GM12878 (cell line): ENCODE results near the gene FASTKD2. TPM values are rescaled to one million over a fixed set of nuclear protein-coding genes. Genes with fewer than 3 reads are reported as not detected.

ENCODE experiments used
- ATAC-seq: fragments of 200-7000 bp; cut with Tn5 transposase; 3 replicates; pipeline ENCODE4 v1.9.1; 2020; ENCODE audit warnings: mild to moderate bottlenecking, moderate library complexity
- BruUV-seq: library from RNA; stranded (reverse); fragments of 400-500 nt; replicated peaks from 2 replicates; lab custom pipeline; 2021; lab: Mats Ljungman, UMichigan
- CTCF ChIA-PET: fragments of 300-600 bp; sonication (Branson Sonifier 250); formaldehyde crosslinking; extraction: SDS; loops from one replicate; lab custom pipeline; 2021; ENCODE audit warnings: inconsistent platforms; lab: Yijun Ruan, JAX
- POLR2A ChIA-PET: fragments of 350-600 bp; formaldehyde crosslinking; extraction: SDS; loops from one replicate; lab custom pipeline; 2021; ENCODE audit warnings: inconsistent platforms; lab: Charles Lee
- RAD21 ChIA-PET: fragments of 300-600 bp; sonication (Branson Sonifier 250); formaldehyde crosslinking; loops from one replicate; lab custom pipeline; 2023; ENCODE audit warnings: antibody characterized with exemption; ENCODE audit not compliant: unreplicated experiment; lab: Charles Lee
- SMC1A ChIA-PET: fragments of 300-600 bp; sonication (Branson Sonifier 250); formaldehyde crosslinking; loops from one replicate; lab custom pipeline; 2023; ENCODE audit not compliant: unreplicated experiment, uncharacterized antibody; lab: Charles Lee
- DNase-seq: peaks from one replicate; pipeline ENCODE4 v3.0.0-alpha.2; 2011; ENCODE audit warnings: low read depth, low spot score
- FAIRE-seq: peaks from 3 replicates; lab custom pipeline; 2011; peaks lifted over from hg19 to GRCh38; lab: Jason Lieb, UNC
- H2AFZ ChIP-seq: 2 replicates; pipeline ENCODE4 v1.6.0; 2011; ENCODE audit warnings: low read depth, low read length, control low read depth; ENCODE audit not compliant: control insufficient read depth
- H3K27ac ChIP-seq: 2 replicates; pipeline ENCODE4 v1.5.1; 2011; ENCODE audit warnings: control low read depth; ENCODE audit not compliant: control insufficient read depth, insufficient read depth
- H3K27me3 ChIP-seq, 2 experiments: replicated peaks in 1 of 2; 2 replicates each; pipeline versions ENCODE4 v1.6.0 to v1.6.1; 2011; ENCODE audit warnings: low read length in 1 of 2; ENCODE audit not compliant: control insufficient read depth in 2 of 2, insufficient read depth in 2 of 2
- H3K36me3 ChIP-seq, 2 experiments: 2 replicates each; pipeline ENCODE4 v1.5.1; 2011; ENCODE audit warnings: low read length in 1 of 2; ENCODE audit not compliant: control insufficient read depth in 2 of 2, insufficient read depth in 2 of 2
- H3K4me1 ChIP-seq: 2 replicates; pipeline ENCODE4 v1.6.1; 2011; ENCODE audit warnings: mild to moderate bottlenecking, low read length, moderate library complexity, mixed read lengths; ENCODE audit not compliant: control insufficient read depth, insufficient read depth
- H3K4me2 ChIP-seq: 2 replicates; pipeline ENCODE4 v1.6.0; 2011; ENCODE audit warnings: control low read depth; ENCODE audit not compliant: control insufficient read depth, insufficient read depth
- H3K4me3 ChIP-seq: fragments of 200-600 bp; sonication (generic); 2 replicates; pipeline ENCODE4 v1.5.1; 2016
- H3K79me2 ChIP-seq: 2 replicates; pipeline ENCODE4 v1.6.0; 2011; ENCODE audit warnings: low read length; ENCODE audit not compliant: control insufficient read depth, insufficient read depth
- H3K9ac ChIP-seq: 2 replicates; pipeline ENCODE4 v1.8.0; 2011; ENCODE audit warnings: low read length, control low read depth, mixed read lengths; ENCODE audit not compliant: control insufficient read depth, insufficient read depth
- H3K9me3 ChIP-seq: replicated peaks from 3 replicates; pipeline ENCODE4 v1.5.1; 2011; ENCODE audit warnings: mild to moderate bottlenecking, low read length; ENCODE audit not compliant: control insufficient read depth, insufficient read depth
- H4K20me1 ChIP-seq: 2 replicates; pipeline ENCODE4 v1.6.0; 2011; ENCODE audit not compliant: control insufficient read depth, insufficient read depth
- CBX3 ChIP-seq: fragments of 200-600 bp; sonication (generic); IDR thresholded peaks from 2 replicates; pipeline ENCODE4 v1.6.1; 2016; ENCODE audit warnings: low read depth, borderline replicate concordance
- CEBPB ChIP-seq, 2 experiments: fragments of 150-350 bp in 1 of 2; IDR thresholded peaks; 2 replicates each; pipeline ENCODE4 v1.6.1; 2012 to 2014; ENCODE audit warnings: low read depth in 2 of 2, low read length in 2 of 2, borderline replicate concordance in 1 of 2, inconsistent platforms in 1 of 2
- EP300 ChIP-seq, 2 experiments: fragments of 150-350 bp in 1 of 2; IDR thresholded peaks; 2 replicates each; pipeline ENCODE4 v1.6.1; 2011 to 2012; ENCODE audit warnings: low read depth in 2 of 2, low read length in 2 of 2, borderline replicate concordance in 1 of 2, improper control_type of control experiment in 1 of 2, inconsistent platforms in 1 of 2; ENCODE audit not compliant: control insufficient read depth in 1 of 2
- GATAD2B ChIP-seq: fragments of 450-650 bp; conservative IDR thresholded peaks from 2 replicates; pipeline ENCODE4 v1.6.1; 2017; ENCODE audit warnings: low read depth, mild to moderate bottlenecking, moderate library complexity
- JUNB ChIP-seq: IDR thresholded peaks from 2 replicates; pipeline ENCODE4 v1.6.1; 2016; ENCODE audit warnings: antibody characterized with exemption, mild to moderate bottlenecking
- MYB ChIP-seq: fragments of 150-350 bp; IDR thresholded peaks from 2 replicates; pipeline ENCODE4 v1.6.1; 2014; ENCODE audit warnings: mild to moderate bottlenecking, low read depth, low read length, borderline replicate concordance
- NBN ChIP-seq: fragments of 450-650 bp; IDR thresholded peaks from 2 replicates; pipeline ENCODE4 v1.6.1; 2016
- NR2F1 ChIP-seq: fragments of 450-650 bp; conservative IDR thresholded peaks from 2 replicates; pipeline ENCODE4 v1.6.1; 2017; ENCODE audit warnings: mild to moderate bottlenecking
- SIX5 ChIP-seq: IDR thresholded peaks from 2 replicates; pipeline ENCODE4 v1.6.1; 2011; ENCODE audit warnings: mild to moderate bottlenecking, low read depth, low read length, moderate library complexity; ENCODE audit not compliant: severe bottlenecking
- SP1 ChIP-seq: IDR thresholded peaks from one replicate; pipeline ENCODE4 v1.6.1; 2011; ENCODE audit warnings: low read depth, low read length
- STAT3 ChIP-seq: IDR thresholded peaks from 2 replicates; pipeline ENCODE4 v1.6.1; 2011; ENCODE audit warnings: low read depth, low read length, improper control_type of control experiment
- ZNF217 ChIP-seq: fragments of 450-650 bp; IDR thresholded peaks from 2 replicates; pipeline ENCODE4 v1.6.1; 2017; ENCODE audit warnings: antibody characterized with exemption, mild to moderate bottlenecking
- ZNF592 ChIP-seq: fragments of 450-650 bp; IDR thresholded peaks from 2 replicates; pipeline ENCODE4 v1.6.1; 2017; ENCODE audit warnings: mild to moderate bottlenecking, moderate library complexity
- WGBS: methylation state at CpG from one replicate; pipeline ENCODE4 v1.1.6; 2016; ENCODE audit warnings: low lambda C conversion rate; ENCODE audit not compliant: insufficient replicate concordance, insufficient coverage; ENCODE audit errors: missing lambda C conversion rate; 5-methylcytosine and 5-hydroxymethylcytosine counted together
- in situ Hi-C: fragments of 300-500 bp; cut with MboI; formaldehyde crosslinking; loops from 9 replicates; pipeline ENCODE4 v1.14.3; 2018; ENCODE audit warnings: mixed read lengths
- intact Hi-C: fragments of 100-400 bp; cut with micrococcal nuclease; formaldehyde crosslinking; loops from one replicate; pipeline ENCODE4 v1.14.2; 2022; ENCODE audit not compliant: unreplicated experiment
- polyA plus RNA-seq, 11 experiments: library from polyadenylated mRNA; depleted of rRNA in 4 of 11; unstranded in 6 of 11; stranded (reverse) in 5 of 11; fragments of >200 nt; fragmentation: Nextera tagmentation in 4 of 11; fragmentation: Illumina TruSeq in 1 of 11; extraction: Ambion mirVana in 4 of 11; extraction: Trizol in 1 of 11; gene quantifications; 1 replicate in 1 of 11; 2 replicates in 10 of 11; pipeline versions ENCODE4 v1.2.1 to v1.2.3, GENCODE V29; 2011 to 2016; ENCODE audit warnings: inconsistent platforms in 2 of 11, missing spikeins in 2 of 11, low read depth in 1 of 11
- total RNA-seq, 4 experiments: library from RNA; depleted of rRNA in 3 of 4; stranded (reverse); fragments of >200 nt in 3 of 4; fragmentation: Illumina TruSeq in 1 of 4; extraction: Trizol in 1 of 4; gene quantifications; 2 replicates each; pipeline versions ENCODE4 v1.2.1 to v1.2.3, GENCODE V29; 2013 to 2021
- TF ChIP-seq, protein P1 (sequence below): fragments of 450-650 bp; IDR thresholded peaks from 2 replicates; pipeline ENCODE4 v1.6.1; 2014; ENCODE audit warnings: mild to moderate bottlenecking

The FASTKD2 gene
- total and polyA plus RNA-seq, 10 of the 15 experiments (the other 5 are each of a cell fraction or from before 2014, with no cell fraction given), result 32.1 to 115 (median 52.3) TPM

DNA sequence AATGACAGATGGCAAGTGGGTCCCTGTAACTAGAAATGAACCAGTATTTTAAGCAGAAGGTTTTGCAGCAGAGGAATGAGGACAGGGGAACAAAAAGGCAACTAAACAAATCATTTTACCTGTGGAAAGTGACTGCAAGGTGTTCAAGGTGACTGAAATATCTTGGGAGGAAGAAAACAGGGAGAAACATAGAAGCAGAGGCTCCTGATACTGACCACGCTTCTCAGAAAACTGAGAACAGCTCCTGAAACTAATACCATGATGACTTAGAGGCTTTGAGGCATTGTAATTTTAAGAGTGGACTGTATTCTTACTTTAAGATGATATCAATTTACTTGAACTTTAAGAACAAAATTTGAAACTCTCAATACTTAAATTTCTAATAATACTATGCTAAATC lies 47.1 kb upstream of the FASTKD2 start, which contains the start of gene DYTN:
TSS of gene DYTN (minus strand) at position 101 of the 400 bp plus-strand sequence. CDS start 117 bp downstream, outside the sequence.
- no peak within 1 kb of the TSS for H3K4me3 ChIP-seq
- FAIRE-seq (no peak), DNase-seq (no peak), ATAC-seq (no peak; the same call in 2 of the 3 replicates)
- no peaks in the 10 kb centered on the region for H3K27me3 ChIP-seq
- H3K79me2 ChIP-seq, result no peaks in the 10 kb centered on the region
- no peaks in the 10 kb centered on the region for H3K9me3 ChIP-seq
- BruUV-seq, result no TSS peak
- in situ Hi-C loops (no loop called here), intact Hi-C loops (no loop called here)
- H3K4me1 ChIP-seq, result peaks cover 22% of the 10 kb centered on the region
- no peaks in the 10 kb centered on the region for H4K20me1 ChIP-seq
- ChIA-PET RAD21 (no interaction called here), CTCF (interaction anchor here (0.6 kb wide), 1 partner anchor 195 kb away, joined by 3 read pairs; no protein-coding TSS in a partner anchor), SMC1A (interaction anchor here (1.0 kb wide), 1 partner anchor 8 kb away, joined by 3 read pairs; no protein-coding TSS in a partner anchor), POLR2A (no interaction called here)
- 0% methylated on average over 1 of the region's 1 CpG for WGBS
- peak within 1 kb of the TSS; percentile 49 for H3K4me2 ChIP-seq
- no peak within 1 kb of the TSS for H2AFZ ChIP-seq
- H3K36me3 ChIP-seq, result no peaks in the 10 kb centered on the region
- no peak within 1 kb of the TSS for H3K27ac ChIP-seq
- TF ChIP-seq ZNF592 (no peak), NBN (no peak), SIX5 (no peak), ZNF217 (no peak), STAT3 (no peak), SP1 (no peak), CEBPB (IDR thresholded peaks at IDR 0.05; ENCODE audit: borderline replicate concordance in 1 of 2, low read depth in 2 of 2, low read length in 2 of 2) (no peak), JUNB (no peak), GATAD2B (no peak), MYB (no peak), NR2F1 (no peak), CBX3 (no peak), EP300 (IDR thresholded peaks at IDR 0.05; ENCODE audit: borderline replicate concordance in 1 of 2, control insufficient read depth in 1 of 2, low read depth in 2 of 2, low read length in 2 of 2) (no peak)
- TF ChIP-seq, protein P1, sequence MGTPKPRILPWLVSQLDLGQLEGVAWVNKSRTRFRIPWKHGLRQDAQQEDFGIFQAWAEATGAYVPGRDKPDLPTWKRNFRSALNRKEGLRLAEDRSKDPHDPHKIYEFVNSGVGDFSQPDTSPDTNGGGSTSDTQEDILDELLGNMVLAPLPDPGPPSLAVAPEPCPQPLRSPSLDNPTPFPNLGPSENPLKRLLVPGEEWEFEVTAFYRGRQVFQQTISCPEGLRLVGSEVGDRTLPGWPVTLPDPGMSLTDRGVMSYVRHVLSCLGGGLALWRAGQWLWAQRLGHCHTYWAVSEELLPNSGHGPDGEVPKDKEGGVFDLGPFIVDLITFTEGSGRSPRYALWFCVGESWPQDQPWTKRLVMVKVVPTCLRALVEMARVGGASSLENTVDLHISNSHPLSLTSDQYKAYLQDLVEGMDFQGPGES, result no peak
- H3K9ac ChIP-seq, result no peak within 1 kb of the TSS
